GM23338 (cell line): ENCODE measurements around the gene MUC5AC. TPM values are rescaled to one million over a fixed set of nuclear protein-coding genes. Genes with fewer than 3 reads are reported as not detected.

Source experiments
- ATAC-seq: fragments of 200-7000 bp; cut with Tn5 transposase; 3 replicates; pipeline ENCODE4 v1.9.1; 2020
- DNase-seq: peaks from one replicate; pipeline ENCODE4 v3.0.0-alpha.2; 2015; ENCODE audit warnings: low spot score
- H2AFZ ChIP-seq: fragments of 200-600 bp; sonication (generic); 2 replicates; pipeline ENCODE4 v1.8.0; 2016; ENCODE audit warnings: antibody characterized with exemption, mild to moderate bottlenecking, moderate library complexity
- H3F3A ChIP-seq: fragments of 200-600 bp; sonication (generic); replicated peaks from 2 replicates; pipeline ENCODE4 v1.8.0; 2017; ENCODE audit warnings: antibody characterized with exemption, mixed run types, low read depth
- H3K27ac ChIP-seq: fragments of 200-600 bp; sonication (generic); 2 replicates; pipeline ENCODE4 v1.6.1; 2016; ENCODE audit warnings: low read depth
- H3K27me3 ChIP-seq: fragments of 200-600 bp; sonication (generic); 2 replicates; pipeline ENCODE4 v1.8.0; 2016; ENCODE audit warnings: mild to moderate bottlenecking, mixed run types, moderate library complexity; ENCODE audit not compliant: insufficient read depth
- H3K36me3 ChIP-seq: fragments of 200-600 bp; sonication (generic); 2 replicates; pipeline ENCODE4 v1.8.0; 2016; ENCODE audit warnings: mild to moderate bottlenecking; ENCODE audit not compliant: insufficient read depth
- H3K4me1 ChIP-seq: fragments of 200-600 bp; sonication (generic); 2 replicates; pipeline ENCODE4 v1.8.0; 2016; ENCODE audit warnings: mild to moderate bottlenecking, moderate library complexity; ENCODE audit not compliant: insufficient read depth
- H3K4me2 ChIP-seq: fragments of 200-600 bp; sonication (generic); 2 replicates; pipeline ENCODE4 v1.7.1; 2017; ENCODE audit warnings: mixed run types
- H3K4me3 ChIP-seq: fragments of 200-600 bp; sonication (generic); 2 replicates; pipeline ENCODE4 v1.6.1; 2016; ENCODE audit warnings: mixed run types
- H3K79me2 ChIP-seq: fragments of 200-600 bp; sonication (generic); replicated peaks from 2 replicates; pipeline ENCODE4 v1.8.0; 2017; ENCODE audit warnings: mild to moderate bottlenecking; ENCODE audit not compliant: insufficient read depth
- H3K9me2 ChIP-seq: fragments of 200-600 bp; sonication (generic); 2 replicates; pipeline ENCODE4 v1.8.0; 2017; ENCODE audit not compliant: insufficient read depth
- H4K20me1 ChIP-seq: fragments of 200-600 bp; sonication (generic); replicated peaks from 2 replicates; pipeline ENCODE4 v1.8.0; 2017; ENCODE audit warnings: mild to moderate bottlenecking; ENCODE audit not compliant: insufficient read depth
- H3K27ac Mint-ChIP-seq: 2 replicates; pipeline ENCODE4 v1.8.0; 2020; ENCODE audit warnings: inconsistent platforms, mild to moderate bottlenecking, moderate library complexity, mixed read lengths
- H3K27me3 Mint-ChIP-seq: 3 replicates; pipeline ENCODE4 v1.8.0; 2022; ENCODE audit warnings: low read depth, mild to moderate bottlenecking, moderate library complexity, mixed read lengths, inconsistent platforms; ENCODE audit not compliant: insufficient read depth, poor library complexity
- H3K36me3 Mint-ChIP-seq: 3 replicates; pipeline ENCODE4 v1.8.0; 2021; ENCODE audit warnings: low read depth, mild to moderate bottlenecking, inconsistent platforms, moderate library complexity, mixed read lengths
- H3K4me1 Mint-ChIP-seq: 3 replicates; pipeline ENCODE4 v1.8.0; 2020; ENCODE audit warnings: mild to moderate bottlenecking, inconsistent platforms, mixed read lengths
- H3K4me3 Mint-ChIP-seq: 3 replicates; pipeline ENCODE4 v1.8.0; 2021; ENCODE audit warnings: moderate library complexity, mild to moderate bottlenecking, inconsistent platforms, mixed read lengths
- H3K9me3 Mint-ChIP-seq: 3 replicates; pipeline ENCODE4 v1.8.0; 2020; ENCODE audit warnings: moderate library complexity, mild to moderate bottlenecking, inconsistent platforms, mixed read lengths
- CREB1 ChIP-seq: fragments of 250-450 bp; sonication (Bioruptor Pico); IDR thresholded peaks from 2 replicates; pipeline ENCODE4 v1.5.0; 2020; ENCODE audit warnings: low read depth, mild to moderate bottlenecking, moderate library complexity
- CTCF ChIP-seq, 2 experiments: fragments of 200-600 bp in 1 of 2; sonication (generic) in 1 of 2; conservative IDR thresholded peaks; 2 replicates each; pipeline versions ENCODE4 v1.5.1 to v1.6.1; 2016 to 2017; ENCODE audit warnings: antibody characterized with exemption in 2 of 2, low read depth in 2 of 2, mild to moderate bottlenecking in 2 of 2, moderate library complexity in 1 of 2
- ETS1 ChIP-seq: IDR thresholded peaks from 2 replicates; pipeline ENCODE4 v1.6.1; 2016; ENCODE audit warnings: antibody characterized with exemption
- EZH2 ChIP-seq: fragments of 200-600 bp; sonication (generic); IDR thresholded peaks from one replicate; pipeline ENCODE4 v1.8.0; 2017; ENCODE audit warnings: antibody characterized with exemption, mild to moderate bottlenecking, low read depth; ENCODE audit not compliant: unreplicated experiment
- EZH2phosphoT487 ChIP-seq: fragments of 200-600 bp; sonication (generic); IDR thresholded peaks from one replicate; pipeline ENCODE4 v1.8.1; 2018; ENCODE audit warnings: antibody characterized with exemption; ENCODE audit not compliant: unreplicated experiment
- JUNB ChIP-seq: IDR thresholded peaks from one replicate; pipeline ENCODE4 v1.6.1; 2016; ENCODE audit warnings: antibody characterized with exemption; ENCODE audit not compliant: unreplicated experiment
- NANOG ChIP-seq: IDR thresholded peaks from 2 replicates; pipeline ENCODE4 v1.6.1; 2016; ENCODE audit warnings: antibody characterized with exemption, borderline replicate concordance
- POLR2AphosphoS5 ChIP-seq: IDR thresholded peaks from 2 replicates; pipeline ENCODE4 v1.6.1; 2016; ENCODE audit warnings: antibody characterized with exemption, low read depth
- REST ChIP-seq: IDR thresholded peaks from one replicate; pipeline ENCODE4 v1.6.1; 2018; ENCODE audit warnings: antibody characterized with exemption; ENCODE audit not compliant: unreplicated experiment
- ZNF114 ChIP-seq: fragments of 250-450 bp; sonication (Bioruptor Pico); IDR thresholded peaks from 2 replicates; pipeline ENCODE4 v1.5.0; 2020; ENCODE audit warnings: mild to moderate bottlenecking, moderate library complexity
- ZNF331 ChIP-seq: fragments of 250-450 bp; sonication (Bioruptor Pico); IDR thresholded peaks from 2 replicates; pipeline ENCODE4 v1.5.0; 2020; ENCODE audit warnings: low read depth, mild to moderate bottlenecking, moderate library complexity
- ZNF462 ChIP-seq: fragments of 250-450 bp; sonication (Bioruptor Pico); IDR thresholded peaks from 2 replicates; pipeline ENCODE4 v1.5.0; 2020; ENCODE audit warnings: mild to moderate bottlenecking, moderate library complexity
- polyA plus RNA-seq: library from polyadenylated mRNA; unstranded; fragments of >200 nt; fragmentation: Nextera tagmentation; extraction: Ambion mirVana; gene quantifications from 2 replicates; pipeline ENCODE4 v1.2.1, GENCODE V29; 2016
- total RNA-seq: library from RNA; depleted of rRNA; stranded (reverse); fragments of >200 nt; shearing (Covaris generic); gene quantifications from 2 replicates; pipeline ENCODE4 v1.2.3, GENCODE V29; 2014

The MUC5AC gene
- total and polyA plus RNA-seq, 2 experiments from 2014 or later, result not detected

GRCh38 chr11:1239596-1240205, 81.9 kb downstream of the MUC5AC start (continued):
- TF ChIP-seq REST (no peak), ZNF114 (CRISPR knock-in tag) (no peak), POLR2AphosphoS5 (no peak), ZNF331 (no peak), NANOG (no peak)

GRCh38 chr11:1240771-1241170, 83.0 kb downstream of the MUC5AC start:
- Histone ChIP-seq H4K20me1 (no peaks in the 10 kb centered on the region), H3K27me3 (no peaks in the 10 kb centered on the region), H3K27ac (no peak overlapping the region), H3F3A (no peaks in the 10 kb centered on the region), H3K9me2 (no peaks in the 10 kb centered on the region), H3K4me2 (no peak overlapping the region), H3K4me3 (no peak overlapping the region), H3K4me1 (no peaks in the 10 kb centered on the region), H2AFZ (no peak overlapping the region), H3K79me2 (no peaks in the 10 kb centered on the region), H3K36me3 (no peaks in the 10 kb centered on the region)
- peaks cover 16% of the 10 kb centered on the region; the same call in 2 of the 3 replicates for H3K36me3 Mint-ChIP-seq
- no peak overlapping the region for H3K27ac Mint-ChIP-seq
- peaks cover 29% of the 10 kb centered on the region for H3K9me3 Mint-ChIP-seq
- H3K27me3 Mint-ChIP-seq, result peaks cover 6% of the 10 kb centered on the region
- no peak for ATAC-seq
- H3K4me3 Mint-ChIP-seq, result no peak overlapping the region
- H3K4me1 Mint-ChIP-seq, result no peaks in the 10 kb centered on the region
- no peak for DNase-seq
- no peak for TF ChIP-seq ZNF462 (CRISPR knock-in tag)
- TF ChIP-seq NANOG, result no peak
- no peak for TF ChIP-seq ZNF331
- TF ChIP-seq JUNB, result no peak
- no peak for TF ChIP-seq ETS1
- TF ChIP-seq ZNF114 (CRISPR knock-in tag), result no peak
- no peak for TF ChIP-seq CREB1
- TF ChIP-seq CTCF (conservative IDR thresholded peaks at IDR 0.05; ENCODE audit: low read depth in 2 of 2), result no peak
- no peak for TF ChIP-seq EZH2phosphoT487
- TF ChIP-seq EZH2, result no peak
